Measurements from ENCODE around the gene NTPCR.

The NTPCR gene

DNA sequence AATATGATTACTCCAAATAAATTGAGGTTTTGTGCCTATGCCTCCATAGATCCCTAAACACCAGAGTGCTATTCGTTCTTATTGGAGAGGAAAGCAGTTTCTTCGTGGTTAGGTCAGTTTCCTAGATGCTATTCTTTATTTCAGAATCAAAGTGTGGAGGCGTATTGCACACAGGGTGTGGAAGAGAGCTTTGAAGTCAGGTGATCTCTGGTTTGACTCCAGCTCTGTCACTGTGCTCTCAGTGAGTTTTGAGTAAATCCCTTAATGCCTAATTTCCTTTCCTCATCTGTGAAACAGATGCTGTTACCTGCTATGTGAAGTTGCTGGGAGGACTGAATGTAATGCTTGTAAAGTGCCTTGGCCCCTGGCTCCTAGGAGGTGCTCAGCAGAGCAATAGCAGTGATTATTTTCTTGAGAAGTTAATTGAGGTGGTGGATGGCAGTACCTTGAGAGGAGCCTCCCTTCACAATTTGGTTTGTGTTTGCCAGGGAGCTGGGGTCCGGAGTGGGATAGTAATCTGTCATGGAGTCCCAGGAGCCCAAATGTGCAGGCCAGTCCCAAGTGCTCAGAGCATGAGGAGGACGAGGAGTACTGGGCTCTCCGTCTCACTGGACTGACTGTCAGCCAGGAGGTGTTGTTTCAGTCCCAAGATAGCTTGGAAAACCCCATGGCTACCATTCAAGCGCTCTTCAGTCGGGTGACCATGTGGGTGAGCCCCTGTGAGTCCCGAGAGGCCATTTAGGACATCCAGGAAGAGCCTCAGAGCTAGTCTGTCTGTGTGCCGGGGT lies 14.9 kb downstream of the NTPCR start:
- H3K9me3 ChIP-seq (ENCODE audit: control insufficient read depth, insufficient read depth, low read length), result no peaks in the 10 kb centered on the region
- H3K27me3 ChIP-seq (ENCODE audit: control insufficient read depth, insufficient read depth, low read length), result no peaks in the 10 kb centered on the region
- no peak overlapping the region for H3K9ac ChIP-seq (ENCODE audit: low read depth, low read length)
- H3K4me3 ChIP-seq (ENCODE audit: low read depth, low read length), result no peak overlapping the region
- no peak overlapping the region for H3K27ac ChIP-seq (ENCODE audit: low read depth, low read length)
- H3K36me3 ChIP-seq (ENCODE audit: control insufficient read depth, insufficient read depth, low read length), result peaks cover 76% of the 10 kb centered on the region
- H3K4me1 ChIP-seq (ENCODE audit: control insufficient read depth, insufficient read depth, low read length), result peaks cover 11% of the 10 kb centered on the region; the same call in 1 of the 2 replicates

- Histone ChIP-seq H3K9ac (ENCODE audit: low read depth, low read length) (no peak overlapping the region), H3K27me3 (ENCODE audit: control insufficient read depth, insufficient read depth, low read length) (no peaks in the 10 kb centered on the region), H3K9me3 (ENCODE audit: control insufficient read depth, insufficient read depth, low read length) (no peaks in the 10 kb centered on the region), H3K27ac (ENCODE audit: low read depth, low read length) (no peak overlapping the region), H3K36me3 (ENCODE audit: control insufficient read depth, insufficient read depth, low read length) (peaks cover 78% of the 10 kb centered on the region), H3K4me1 (ENCODE audit: control insufficient read depth, insufficient read depth, low read length) (peaks cover 11% of the 10 kb centered on the region; the same call in 1 of the 2 replicates), H3K4me3 (ENCODE audit: low read depth, low read length) (no peak overlapping the region)
Measured at GRCh38 chr1:232965912-232966217, 15.5 kb downstream of the NTPCR start.

DNA sequence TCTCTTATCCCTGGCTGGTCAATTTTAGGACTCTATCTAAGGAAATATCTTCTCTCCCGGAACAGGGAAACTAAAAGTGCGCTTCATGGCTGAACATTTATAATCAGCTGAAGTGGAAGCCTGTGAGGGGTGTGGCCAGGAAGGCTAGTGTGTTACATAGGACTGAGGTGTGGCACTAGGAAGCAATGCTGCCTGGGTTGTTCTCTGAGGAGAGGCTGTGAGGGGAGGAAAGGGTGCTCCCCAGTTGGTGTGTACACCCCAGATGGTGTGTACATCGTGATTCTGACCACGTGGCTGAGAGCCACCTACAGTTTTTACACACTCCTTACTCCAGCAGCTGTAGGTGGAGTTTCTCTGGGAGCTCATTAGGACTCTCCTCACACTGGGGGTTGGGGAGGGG lies 16.3 kb downstream of the NTPCR start:
- Histone ChIP-seq H3K9me3 (ENCODE audit: control insufficient read depth, insufficient read depth, low read length) (no peaks in the 10 kb centered on the region), H3K27me3 (ENCODE audit: control insufficient read depth, insufficient read depth, low read length) (no peaks in the 10 kb centered on the region), H3K9ac (ENCODE audit: low read depth, low read length) (no peak overlapping the region), H3K4me3 (ENCODE audit: low read depth, low read length) (no peak overlapping the region), H3K4me1 (ENCODE audit: control insufficient read depth, insufficient read depth, low read length) (peaks cover 11% of the 10 kb centered on the region; the same call in 1 of the 2 replicates), H3K27ac (ENCODE audit: low read depth, low read length) (no peak overlapping the region), H3K36me3 (ENCODE audit: control insufficient read depth, insufficient read depth, low read length) (peaks cover 81% of the 10 kb centered on the region)

GRCh38 chr1:232968391-232968790 lies 18.0 kb downstream of the NTPCR start:
- peaks cover 83% of the 10 kb centered on the region for H3K36me3 ChIP-seq (ENCODE audit: control insufficient read depth, insufficient read depth, low read length)
- no peak overlapping the region for H3K27ac ChIP-seq (ENCODE audit: low read depth, low read length)
- no peak overlapping the region for H3K4me3 ChIP-seq (ENCODE audit: low read depth, low read length)
- H3K9ac ChIP-seq (ENCODE audit: low read depth, low read length), result no peak overlapping the region
- H3K27me3 ChIP-seq (ENCODE audit: control insufficient read depth, insufficient read depth, low read length), result no peaks in the 10 kb centered on the region
- peaks cover 3% of the 10 kb centered on the region; the same call in 1 of the 2 replicates for H3K4me1 ChIP-seq (ENCODE audit: control insufficient read depth, insufficient read depth, low read length)
- no peaks in the 10 kb centered on the region for H3K9me3 ChIP-seq (ENCODE audit: control insufficient read depth, insufficient read depth, low read length)

DNA sequence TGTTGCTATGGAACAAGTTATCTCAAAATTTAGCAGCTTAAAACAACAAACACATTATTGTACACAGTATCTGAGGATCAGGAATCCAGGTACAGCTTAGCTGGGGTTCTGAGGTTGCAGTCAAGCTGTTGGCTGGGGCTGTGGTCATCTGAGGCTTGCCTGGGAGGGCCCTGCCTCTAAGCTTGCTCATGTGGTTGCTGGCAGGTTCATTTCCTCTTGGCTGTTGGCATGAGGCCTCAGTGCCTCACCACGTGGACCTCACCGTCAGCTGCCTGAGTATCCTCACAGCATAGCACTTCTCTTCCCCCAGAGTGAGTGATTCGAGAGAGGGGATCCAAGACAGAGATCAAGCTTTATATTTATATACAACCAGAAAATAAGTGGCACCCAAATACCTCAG lies 18.6 kb downstream of the NTPCR start:
- Histone ChIP-seq H3K36me3 (ENCODE audit: control insufficient read depth, insufficient read depth, low read length) (peaks cover 86% of the 10 kb centered on the region), H3K4me3 (ENCODE audit: low read depth, low read length) (no peak overlapping the region), H3K27ac (ENCODE audit: low read depth, low read length) (no peak overlapping the region), H3K9me3 (ENCODE audit: control insufficient read depth, insufficient read depth, low read length) (peaks cover 2% of the 10 kb centered on the region; the same call in 1 of the 2 replicates), H3K9ac (ENCODE audit: low read depth, low read length) (no peak overlapping the region), H3K27me3 (ENCODE audit: control insufficient read depth, insufficient read depth, low read length) (no peaks in the 10 kb centered on the region), H3K4me1 (ENCODE audit: control insufficient read depth, insufficient read depth, low read length) (0 out of 2 replicates have a peak, but pooled peaks cover 2% of the 10 kb centered on the region)

DNA sequence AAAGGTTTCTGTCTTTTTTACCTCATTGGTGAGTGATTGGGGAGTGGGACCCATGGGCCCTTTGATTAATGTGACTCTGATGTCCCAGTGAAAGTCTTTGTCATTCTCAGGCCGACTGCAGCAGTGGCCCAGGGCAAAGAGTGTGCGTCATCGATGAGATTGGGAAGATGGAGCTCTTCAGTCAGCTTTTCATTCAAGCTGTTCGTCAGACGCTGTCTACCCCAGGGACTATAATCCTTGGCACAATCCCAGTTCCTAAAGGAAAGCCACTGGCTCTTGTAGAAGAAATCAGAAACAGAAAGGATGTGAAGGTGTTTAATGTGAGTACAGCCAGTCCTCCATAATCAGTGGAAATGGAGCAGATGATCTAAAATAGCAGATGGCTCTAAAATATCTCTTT lies 19.4 kb downstream of the NTPCR start:
- H3K9me3 ChIP-seq (ENCODE audit: control insufficient read depth, insufficient read depth, low read length), result peaks cover 2% of the 10 kb centered on the region; the same call in 1 of the 2 replicates
- H3K4me1 ChIP-seq (ENCODE audit: control insufficient read depth, insufficient read depth, low read length), result 0 out of 2 replicates have a peak, but pooled peaks cover 2% of the 10 kb centered on the region
- H3K9ac ChIP-seq (ENCODE audit: low read depth, low read length), result no peak overlapping the region
- H3K4me3 ChIP-seq (ENCODE audit: low read depth, low read length), result no peak overlapping the region
- no peak overlapping the region for H3K27ac ChIP-seq (ENCODE audit: low read depth, low read length)
- peaks cover 85% of the 10 kb centered on the region for H3K36me3 ChIP-seq (ENCODE audit: control insufficient read depth, insufficient read depth, low read length)
- no peaks in the 10 kb centered on the region for H3K27me3 ChIP-seq (ENCODE audit: control insufficient read depth, insufficient read depth, low read length)

GRCh38 chr1:232970508-232970907 lies 20.1 kb downstream of the NTPCR start:
- Histone ChIP-seq H3K9me3 (ENCODE audit: control insufficient read depth, insufficient read depth, low read length) (peaks cover 2% of the 10 kb centered on the region; the same call in 1 of the 2 replicates), H3K27ac (ENCODE audit: low read depth, low read length) (no peak overlapping the region), H3K9ac (ENCODE audit: low read depth, low read length) (no peak overlapping the region), H3K4me3 (ENCODE audit: low read depth, low read length) (no peak overlapping the region), H3K27me3 (ENCODE audit: control insufficient read depth, insufficient read depth, low read length) (no peaks in the 10 kb centered on the region), H3K4me1 (ENCODE audit: control insufficient read depth, insufficient read depth, low read length) (0 out of 2 replicates have a peak, but pooled peaks cover 2% of the 10 kb centered on the region), H3K36me3 (ENCODE audit: control insufficient read depth, insufficient read depth, low read length) (peaks cover 80% of the 10 kb centered on the region)

GRCh38 chr1:232973652-232974611 lies 23.5 kb downstream of the NTPCR start:
- no peak overlapping the region for H3K4me3 ChIP-seq (ENCODE audit: low read depth, low read length)
- H3K27ac ChIP-seq (ENCODE audit: low read depth, low read length), result no peak overlapping the region
- H3K9me3 ChIP-seq (ENCODE audit: control insufficient read depth, insufficient read depth, low read length), result peaks cover 2% of the 10 kb centered on the region; the same call in 1 of the 2 replicates
- no peak overlapping the region for H3K9ac ChIP-seq (ENCODE audit: low read depth, low read length)
- peaks cover 92% of the 10 kb centered on the region for H3K36me3 ChIP-seq (ENCODE audit: control insufficient read depth, insufficient read depth, low read length)
- no peaks in the 10 kb centered on the region for H3K27me3 ChIP-seq (ENCODE audit: control insufficient read depth, insufficient read depth, low read length)
- no peaks in the 10 kb centered on the region for H3K4me1 ChIP-seq (ENCODE audit: control insufficient read depth, insufficient read depth, low read length)

DNA sequence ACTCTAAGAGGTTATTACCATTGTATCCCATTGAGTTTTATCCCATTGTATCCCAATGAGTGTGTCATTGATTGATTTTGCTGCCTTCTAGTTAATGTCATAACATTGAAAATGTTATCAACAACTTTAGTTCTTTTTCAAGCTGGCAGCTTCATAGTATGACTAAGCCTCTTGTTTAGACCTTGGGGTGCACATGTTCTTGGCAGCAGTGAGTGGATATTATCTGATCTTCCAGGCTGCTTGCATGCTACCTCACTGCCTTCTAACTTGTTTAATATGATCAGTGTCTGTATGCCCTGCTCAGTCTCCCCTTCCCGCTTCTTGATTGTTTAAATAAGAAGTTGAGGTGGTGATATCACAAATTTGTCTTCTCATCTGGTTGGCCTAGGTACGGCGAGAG lies 24.6 kb downstream of the NTPCR start:
- H3K27ac ChIP-seq (ENCODE audit: low read depth, low read length), result no peak overlapping the region
- peaks cover 84% of the 10 kb centered on the region for H3K36me3 ChIP-seq (ENCODE audit: control insufficient read depth, insufficient read depth, low read length)
- no peaks in the 10 kb centered on the region for H3K4me1 ChIP-seq (ENCODE audit: control insufficient read depth, insufficient read depth, low read length)
- H3K27me3 ChIP-seq (ENCODE audit: control insufficient read depth, insufficient read depth, low read length), result no peaks in the 10 kb centered on the region
- H3K9me3 ChIP-seq (ENCODE audit: control insufficient read depth, insufficient read depth, low read length), result peaks cover 2% of the 10 kb centered on the region; the same call in 1 of the 2 replicates
- no peak overlapping the region for H3K9ac ChIP-seq (ENCODE audit: low read depth, low read length)
- H3K4me3 ChIP-seq (ENCODE audit: low read depth, low read length), result no peak overlapping the region

GRCh38 chr1:232978091-232978634 lies 27.8 kb downstream of the NTPCR start:
- Histone ChIP-seq H3K36me3 (ENCODE audit: control insufficient read depth, insufficient read depth, low read length) (peaks cover 57% of the 10 kb centered on the region), H3K9ac (ENCODE audit: low read depth, low read length) (no peak overlapping the region), H3K4me1 (ENCODE audit: control insufficient read depth, insufficient read depth, low read length) (peaks cover 4% of the 10 kb centered on the region; the same call in 1 of the 2 replicates), H3K9me3 (ENCODE audit: control insufficient read depth, insufficient read depth, low read length) (peaks cover 2% of the 10 kb centered on the region; the same call in 1 of the 2 replicates), H3K27me3 (ENCODE audit: control insufficient read depth, insufficient read depth, low read length) (no peaks in the 10 kb centered on the region), H3K27ac (ENCODE audit: low read depth, low read length) (no peak overlapping the region), H3K4me3 (ENCODE audit: low read depth, low read length) (no peak overlapping the region)
